HG03139 (cell line): ENCODE data around the gene KATNAL1.
"Not testable (repeated sequence)": the region's sequence is repeated elsewhere in the genome, so short reads cannot be mapped to it uniquely, and the experiment has no call there.

ENCODE experiments used
- ATAC-seq: cut with Tn5 transposase; IDR thresholded peaks from one replicate; pipeline ENCODE4 v1.9.1; 2021; ENCODE audit not compliant: unreplicated experiment

Gene KATNAL1

DNA sequence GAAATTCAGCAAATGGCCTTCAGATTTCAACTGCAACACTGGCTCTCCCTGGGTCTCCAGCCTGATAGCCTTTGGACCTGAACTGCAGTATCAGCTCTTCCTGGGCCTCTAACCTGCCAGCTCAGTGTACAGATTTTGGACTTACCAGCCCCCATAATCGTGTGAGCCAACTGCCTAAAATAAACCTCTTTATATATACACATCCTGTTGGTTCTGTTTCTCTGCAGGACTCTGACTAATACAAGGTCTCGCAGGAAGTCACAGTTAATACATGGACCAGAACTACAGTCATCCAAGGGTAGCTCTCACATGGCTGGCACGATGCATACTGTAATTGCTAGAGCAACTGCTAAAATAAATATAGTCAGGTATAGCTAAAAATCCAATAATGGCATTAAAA is 85.1 kb downstream of the KATNAL1 start:
- ATAC-seq, result no peak

- ATAC-seq, result no peak
These were observed 91.2 kb downstream of the KATNAL1 start for GRCh38 chr13:30216111-30216510.

GRCh38 chr13:30212256-30212655 is 95.1 kb downstream of the KATNAL1 start:
- ATAC-seq, result no peak

DNA sequence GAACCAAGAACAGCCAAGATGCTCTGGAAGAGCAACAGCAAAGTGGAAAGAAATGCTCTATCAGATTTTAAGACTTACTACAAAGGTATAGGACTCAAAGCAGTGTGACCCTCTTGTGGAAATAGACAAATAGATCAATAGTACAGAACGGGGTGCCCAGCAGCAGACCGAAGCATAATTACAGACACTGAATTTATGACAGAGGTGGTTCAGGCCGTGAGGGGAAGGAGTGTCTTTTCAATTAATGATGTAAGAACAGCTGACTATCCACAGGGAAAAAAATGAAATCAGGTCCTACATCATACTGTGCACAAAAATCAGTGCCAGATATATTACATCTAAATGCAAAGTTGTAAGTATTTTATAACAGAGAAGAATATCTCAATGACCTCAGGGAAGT is 95.6 kb downstream of the KATNAL1 start:
- no peak for ATAC-seq

GRCh38 chr13:30204564-30204963 is 102.8 kb downstream of the KATNAL1 start:
- no peak for ATAC-seq

DNA sequence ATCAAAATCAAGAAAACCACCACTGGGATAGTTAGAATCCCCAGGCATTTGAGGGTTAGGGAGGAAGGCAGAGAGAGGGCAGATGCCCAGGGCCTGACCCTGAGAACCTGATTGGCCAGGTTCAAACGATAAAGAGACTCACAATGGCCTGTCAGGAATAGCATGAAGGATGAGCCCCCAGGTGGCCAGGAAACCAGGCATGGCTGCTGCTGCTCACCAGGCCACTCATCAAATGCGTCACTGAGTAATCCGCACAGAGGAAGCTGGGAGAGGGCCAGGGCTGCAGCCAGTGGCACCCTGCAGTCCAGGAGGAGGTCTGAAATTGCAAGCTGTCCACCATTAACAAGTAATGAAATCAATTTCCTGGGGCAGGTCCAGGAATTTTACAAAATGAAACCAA is 111.3 kb downstream of the KATNAL1 start:
- no peak for ATAC-seq

DNA sequence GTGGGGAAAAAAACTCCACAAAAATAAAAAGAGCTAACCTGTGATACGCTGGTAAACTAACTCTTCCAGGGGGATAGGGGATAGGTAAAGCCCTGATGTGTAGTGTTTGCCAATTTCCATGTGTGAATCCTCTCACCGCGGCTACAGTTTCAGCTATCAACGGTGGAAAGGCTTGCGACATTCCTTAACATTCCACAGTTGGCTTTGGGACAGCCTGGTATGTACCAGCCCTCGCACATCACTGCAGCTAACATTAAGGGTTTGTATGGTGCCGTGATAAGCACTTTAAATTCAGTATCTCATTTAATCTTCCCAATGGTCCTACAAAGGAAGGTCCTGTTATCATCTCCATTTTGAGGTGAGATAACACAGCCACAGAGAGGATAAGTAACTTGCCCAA is 112.4 kb downstream of the KATNAL1 start:
- no peak for ATAC-seq

DNA sequence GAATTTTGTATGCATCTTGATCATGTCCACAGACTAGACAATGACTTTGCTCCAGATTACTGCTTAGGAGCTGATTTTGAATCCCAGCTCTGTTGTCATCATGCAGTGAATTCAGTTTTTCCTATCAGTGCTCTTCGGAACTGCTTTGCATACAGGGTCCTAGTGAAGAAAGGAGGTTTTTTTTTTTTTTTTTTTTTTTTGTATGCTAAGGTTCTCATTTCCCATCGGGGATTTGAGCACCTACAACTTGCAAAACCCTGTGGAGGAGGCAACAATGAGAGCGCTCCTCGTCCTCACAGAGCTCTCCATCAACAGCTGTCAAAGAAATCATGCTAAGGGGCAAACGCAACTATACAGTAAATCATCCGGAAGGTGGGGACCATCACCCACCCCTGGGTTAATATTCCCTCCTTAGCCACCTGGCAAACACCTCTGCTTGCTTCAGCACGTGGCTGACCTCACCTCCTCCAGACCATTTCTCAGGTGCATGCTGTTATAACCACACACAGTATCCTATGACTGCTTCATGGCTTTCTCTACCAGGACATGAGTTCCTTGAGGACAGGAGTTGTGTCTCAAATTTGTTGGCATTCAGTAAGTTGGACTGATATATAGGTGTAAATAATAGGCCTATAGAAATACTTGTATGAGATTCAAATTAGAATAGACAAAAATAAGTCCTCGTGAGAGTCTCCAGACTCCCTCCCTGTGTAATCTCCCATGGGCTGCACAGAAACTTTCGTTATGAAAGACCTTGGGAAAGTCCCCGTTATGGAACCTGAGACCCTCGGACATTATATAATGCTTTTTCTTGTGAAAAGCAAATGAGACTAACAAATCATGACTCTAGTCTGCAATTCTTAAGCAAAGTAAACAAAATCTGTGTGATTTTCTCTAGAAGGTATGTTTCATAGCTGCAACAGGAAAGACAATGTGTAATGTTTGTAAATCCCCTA is 113.8 kb downstream of the KATNAL1 start:
- no peak for ATAC-seq

GRCh38 chr13:30192320-30193093 is 114.8 kb downstream of the KATNAL1 start:
- no peak for ATAC-seq

DNA sequence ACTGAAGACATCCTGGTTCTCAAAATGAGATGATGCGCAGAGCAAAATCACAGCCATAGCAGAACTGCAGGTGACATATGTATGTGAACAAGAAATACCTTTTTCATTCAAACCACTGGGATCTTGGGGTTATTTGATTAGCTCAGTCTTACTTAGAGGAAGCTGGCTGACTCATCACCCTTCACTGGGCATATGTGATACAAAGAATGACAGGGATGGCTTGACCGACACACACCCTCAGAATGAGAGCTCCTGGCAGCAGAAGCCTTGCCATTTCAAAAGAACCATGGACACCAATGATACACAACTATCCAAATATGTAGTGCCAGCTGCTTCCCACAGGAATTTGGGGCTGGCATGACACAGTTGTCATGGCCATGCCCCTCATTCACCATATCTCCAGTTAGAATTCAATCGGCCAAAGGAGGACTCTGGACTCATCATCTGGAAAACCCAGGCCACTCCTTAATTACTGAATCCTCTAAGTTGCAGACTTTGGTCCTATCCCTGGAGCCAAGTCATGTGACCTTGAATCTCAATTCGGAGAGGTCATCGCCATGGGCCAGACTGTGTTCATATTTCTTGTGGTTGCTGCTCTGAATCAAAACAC is 115.8 kb downstream of the KATNAL1 start:
- no peak for ATAC-seq

DNA sequence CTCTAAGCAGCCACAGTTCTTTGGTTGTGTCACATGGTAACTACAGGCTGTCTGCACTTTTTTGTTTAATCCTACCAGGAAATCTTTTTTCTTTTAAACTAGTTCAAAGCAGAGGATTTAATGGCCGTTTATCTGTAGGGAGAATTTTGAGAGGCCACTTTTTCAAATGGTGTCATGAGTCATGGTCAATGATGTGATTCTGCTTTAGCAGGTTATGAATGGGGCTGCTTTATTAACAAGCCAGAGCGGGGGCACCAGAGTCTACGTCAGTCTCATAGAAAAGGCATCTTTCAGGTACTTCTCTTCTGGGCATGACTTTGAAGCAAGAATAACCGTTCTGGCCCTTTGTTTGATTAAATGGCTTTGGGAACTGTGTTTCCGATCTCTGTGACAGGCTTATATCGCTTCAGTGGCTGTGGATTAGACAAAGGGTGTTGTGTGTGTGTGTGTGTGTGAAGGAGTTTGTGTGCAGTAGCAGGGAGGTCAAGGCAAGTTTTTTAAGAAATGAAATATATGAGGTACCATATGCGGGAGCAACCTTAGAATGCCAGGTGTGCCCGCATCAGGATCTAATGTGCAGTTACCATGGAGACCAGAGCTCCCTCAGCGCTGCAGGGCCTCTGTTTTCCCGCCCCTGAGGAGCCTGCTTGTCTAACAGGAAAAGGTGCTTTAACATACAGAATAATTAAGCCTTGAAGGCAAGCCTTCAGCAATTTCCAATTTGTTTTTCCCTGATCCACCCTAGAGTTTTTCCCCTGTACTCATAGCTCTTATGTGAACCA is 120.5 kb downstream of the KATNAL1 start:
- no peak for ATAC-seq

DNA sequence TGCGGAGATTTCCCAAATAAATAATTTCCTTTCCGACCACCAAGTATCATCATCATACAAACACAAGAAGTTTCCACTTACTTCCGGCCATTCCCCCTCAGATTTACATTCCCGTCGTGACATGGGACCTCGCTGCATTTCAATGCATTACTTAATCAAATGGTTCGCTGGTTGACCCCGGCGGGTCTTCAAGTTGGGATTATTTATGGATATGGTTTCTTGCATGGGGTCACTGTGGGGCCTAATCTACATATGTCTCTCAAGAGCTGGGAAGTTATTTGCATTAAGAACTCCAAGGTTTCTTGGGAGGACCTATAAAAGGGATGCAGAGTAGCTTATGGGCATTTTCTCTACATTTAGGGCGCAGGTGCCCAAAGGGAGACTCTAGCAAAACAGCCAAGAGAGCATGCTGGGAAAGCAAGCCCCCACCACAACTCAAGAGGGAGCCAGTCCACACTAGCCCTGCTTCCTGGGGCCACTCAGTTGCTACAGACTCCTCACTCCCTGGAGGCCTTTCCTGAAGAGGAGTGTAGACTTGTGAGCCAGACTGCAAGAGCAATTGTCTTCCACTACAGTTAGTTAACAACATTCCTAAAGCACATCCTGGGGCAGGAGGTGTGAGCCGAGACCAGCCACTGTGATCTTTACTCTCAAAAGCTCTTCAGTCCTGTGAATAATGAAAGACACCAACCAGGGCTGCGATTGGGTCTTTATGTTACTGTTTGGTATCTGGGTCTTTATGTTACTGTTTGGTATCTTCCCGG is 125.3 kb downstream of the KATNAL1 start:
- no peak for ATAC-seq

DNA sequence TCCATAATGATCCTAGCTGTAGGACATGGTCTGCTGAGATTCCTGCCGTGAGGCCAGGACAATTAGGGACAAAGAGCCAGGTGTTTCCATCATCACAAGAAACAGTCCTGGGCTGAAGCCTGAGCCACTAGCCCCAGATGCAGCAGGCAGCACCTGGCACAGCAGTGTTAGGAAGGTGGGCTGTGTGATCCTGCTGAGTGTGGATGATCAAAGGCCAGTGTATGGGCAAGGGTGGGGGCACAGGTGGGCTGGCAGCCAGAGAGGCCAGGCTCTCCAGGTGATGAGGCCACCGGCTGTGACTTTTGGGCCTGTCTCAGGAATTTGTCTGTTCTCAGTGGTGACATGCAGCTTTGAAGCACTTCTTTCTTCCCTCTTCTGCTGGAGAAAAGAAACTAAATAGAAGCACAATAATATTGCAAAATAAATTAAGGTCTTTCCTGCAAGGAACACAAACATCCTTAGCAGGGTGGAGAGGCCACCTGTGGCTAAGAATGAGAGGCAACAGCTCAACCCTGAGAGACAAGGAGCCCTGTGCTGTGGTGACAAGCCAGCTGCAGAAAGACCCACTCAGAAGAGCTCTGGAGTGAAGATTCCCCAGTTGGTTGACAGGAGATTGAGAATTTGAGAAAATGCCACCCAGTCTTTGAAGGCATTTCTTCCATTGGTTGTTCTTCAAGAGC is 127.6 kb downstream of the KATNAL1 start:
- ATAC-seq, result no peak

- no peak for ATAC-seq
These were observed 128.4 kb downstream of the KATNAL1 start for GRCh38 chr13:30178976-30179375.

DNA sequence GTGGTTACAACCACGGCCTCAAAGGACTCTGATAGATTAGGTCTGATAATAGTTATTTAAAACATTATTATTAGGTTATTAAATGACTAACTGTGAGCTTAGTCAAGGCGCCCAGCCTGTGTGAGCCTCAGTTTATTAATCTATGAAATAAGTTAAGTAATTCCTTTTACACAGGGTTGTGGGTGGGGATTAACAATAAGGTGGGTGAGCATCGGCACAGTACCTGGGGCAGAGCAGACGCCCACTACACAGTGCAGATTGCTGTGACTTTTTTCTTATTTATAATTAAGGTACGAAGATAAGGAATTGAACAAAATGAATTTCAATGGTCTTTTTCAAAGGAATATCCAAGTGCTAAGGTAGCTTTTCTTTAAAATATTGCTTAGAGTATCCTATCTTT is 132.2 kb downstream of the KATNAL1 start:
- no peak for ATAC-seq

DNA sequence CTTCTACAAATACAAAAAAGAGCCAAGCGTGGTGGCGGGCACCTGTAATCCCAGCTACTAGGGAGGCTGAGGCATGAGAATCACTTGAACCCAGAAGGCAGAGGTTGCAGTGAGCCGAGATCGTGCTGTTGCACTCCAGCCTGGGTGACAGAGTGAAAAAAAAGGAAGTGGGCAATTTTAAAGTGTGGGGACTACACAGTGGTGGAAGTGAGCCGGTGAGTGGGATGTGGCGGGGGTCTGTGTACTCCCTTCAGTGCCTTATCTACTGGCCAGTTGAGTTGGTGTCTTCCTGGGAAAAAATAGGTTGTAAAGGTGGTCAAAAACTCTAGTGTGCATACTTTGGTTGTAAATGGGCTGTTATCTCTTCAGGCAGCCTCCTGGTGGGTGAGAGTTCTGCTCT is 133.1 kb downstream of the KATNAL1 start:
- ATAC-seq, result not testable (repeated sequence)

GRCh38 chr13:30173303-30173610 is 134.1 kb downstream of the KATNAL1 start:
- no peak for ATAC-seq

GRCh38 chr13:30172593-30173302 is 134.6 kb downstream of the KATNAL1 start:
- ATAC-seq, result no peak

DNA sequence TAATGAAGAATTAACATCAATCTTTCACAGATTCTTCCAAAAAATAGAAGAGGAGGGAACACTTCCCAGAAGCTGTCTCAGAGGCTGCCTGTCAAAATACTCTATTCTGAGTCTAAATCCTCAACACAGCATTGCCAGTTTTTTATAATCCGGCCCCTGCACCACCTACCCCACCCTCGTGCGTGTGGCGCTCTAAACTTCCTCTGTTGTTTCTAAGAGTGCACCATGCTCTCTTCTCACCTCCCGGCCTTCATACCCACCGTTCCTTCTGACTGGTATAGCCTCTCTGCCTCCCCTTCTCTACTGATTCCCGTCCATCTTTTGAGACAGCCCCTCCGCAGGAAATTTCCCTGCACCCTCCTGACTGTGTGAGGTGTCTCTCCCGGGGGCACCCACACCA is 136.8 kb downstream of the KATNAL1 start:
- ATAC-seq, result no peak
